NCI-H2196 treated with DMSO at 0.1 percent for 48 hours (cell line): ENCODE measurements around the gene B4GALNT4.
"Not testable (repeated sequence)": the region's sequence is repeated elsewhere in the genome, so short reads cannot be mapped to it uniquely, and the experiment has no call there.

Source experiments
- DNase-seq: peaks from one replicate; lab custom pipeline; 2025; ENCODE audit not compliant: unreplicated experiment; lab: John Stamatoyannopoulos, UW

Gene B4GALNT4

DNA sequence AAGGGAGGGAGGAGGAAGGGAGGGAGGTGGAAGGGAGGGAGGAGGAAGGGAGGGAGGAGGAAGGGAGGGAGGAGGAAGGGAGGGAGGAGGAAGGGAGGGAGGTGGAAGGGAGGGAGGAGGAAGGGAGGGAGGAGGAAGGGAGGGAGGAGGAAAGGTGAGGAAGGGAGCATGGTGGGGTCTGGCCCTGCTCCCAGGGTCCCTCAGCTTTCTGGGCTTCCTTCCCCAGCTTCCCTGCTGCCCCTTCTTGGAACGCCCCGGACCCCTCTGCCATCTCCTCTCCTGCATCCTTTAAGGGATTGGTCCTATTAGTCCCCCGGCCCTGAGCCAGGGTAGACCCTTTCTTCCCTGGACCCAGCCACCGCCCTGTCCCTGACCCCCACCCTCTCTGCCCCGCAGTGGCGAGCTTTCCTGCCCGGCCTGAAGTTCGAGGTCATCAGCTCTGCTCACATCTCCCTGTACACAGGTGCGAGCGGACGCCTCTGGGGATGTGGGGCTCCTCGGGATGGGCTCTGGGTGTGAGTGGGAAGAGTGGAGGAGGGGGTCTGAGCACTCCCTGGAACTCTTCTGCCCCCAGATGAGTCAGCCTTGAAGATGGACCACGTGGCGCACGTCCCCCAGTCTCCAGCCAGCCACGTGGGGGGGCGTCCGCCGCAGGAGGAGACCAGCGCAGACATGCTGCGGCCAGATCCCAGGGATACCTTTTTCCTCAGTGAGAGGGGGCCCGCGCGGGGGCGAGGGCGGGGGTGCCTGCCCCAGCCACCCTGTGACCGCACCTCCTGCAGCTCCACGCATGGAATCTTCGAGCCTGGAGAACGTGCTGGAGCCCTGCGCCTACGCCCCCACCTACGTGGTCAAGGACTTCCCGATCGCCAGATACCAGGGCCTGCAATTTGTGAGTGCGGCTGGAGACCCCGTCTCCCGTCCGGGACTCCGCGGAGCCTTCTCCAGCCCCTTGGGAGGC is 6.0 kb downstream of the B4GALNT4 start:
- DNase-seq = no peak

GRCh38 chr11:376531-377173 is 7.4 kb downstream of the B4GALNT4 start:
- no peak for DNase-seq

DNA sequence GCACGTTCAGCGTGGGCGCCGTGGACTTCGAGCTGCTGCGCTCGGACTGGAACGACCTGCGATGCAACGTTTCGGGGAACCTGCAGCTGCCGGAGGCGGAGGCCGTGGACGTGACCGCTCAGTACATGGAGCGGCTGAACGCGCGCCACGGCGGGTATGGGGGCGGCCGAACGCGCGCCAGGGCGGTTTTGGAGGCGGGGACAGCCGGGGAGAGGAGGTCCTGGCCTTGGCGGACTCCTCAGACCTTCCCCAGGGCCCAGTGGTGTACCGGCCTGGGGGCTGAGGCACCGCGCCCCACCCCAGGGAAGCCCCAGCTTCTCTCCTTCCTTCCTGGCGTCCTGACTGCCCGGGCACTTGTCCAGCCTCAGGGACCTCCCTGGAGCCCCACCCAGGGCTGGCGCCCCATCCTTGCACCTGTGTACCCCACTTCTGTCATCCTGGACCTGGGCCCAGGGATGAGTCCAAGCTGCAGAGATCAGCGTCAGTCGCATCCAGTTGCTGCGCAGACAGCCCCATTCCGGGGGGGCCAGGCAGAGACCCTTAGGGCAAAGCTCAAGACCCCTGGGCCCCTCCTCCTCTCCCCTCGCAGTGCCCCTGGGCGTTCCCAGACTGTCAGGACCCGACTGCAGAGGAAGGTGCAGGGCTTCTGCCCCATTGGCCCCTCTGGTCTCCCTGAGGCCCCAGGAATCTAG is 8.0 kb downstream of the B4GALNT4 start:
- no peak for DNase-seq

DNA sequence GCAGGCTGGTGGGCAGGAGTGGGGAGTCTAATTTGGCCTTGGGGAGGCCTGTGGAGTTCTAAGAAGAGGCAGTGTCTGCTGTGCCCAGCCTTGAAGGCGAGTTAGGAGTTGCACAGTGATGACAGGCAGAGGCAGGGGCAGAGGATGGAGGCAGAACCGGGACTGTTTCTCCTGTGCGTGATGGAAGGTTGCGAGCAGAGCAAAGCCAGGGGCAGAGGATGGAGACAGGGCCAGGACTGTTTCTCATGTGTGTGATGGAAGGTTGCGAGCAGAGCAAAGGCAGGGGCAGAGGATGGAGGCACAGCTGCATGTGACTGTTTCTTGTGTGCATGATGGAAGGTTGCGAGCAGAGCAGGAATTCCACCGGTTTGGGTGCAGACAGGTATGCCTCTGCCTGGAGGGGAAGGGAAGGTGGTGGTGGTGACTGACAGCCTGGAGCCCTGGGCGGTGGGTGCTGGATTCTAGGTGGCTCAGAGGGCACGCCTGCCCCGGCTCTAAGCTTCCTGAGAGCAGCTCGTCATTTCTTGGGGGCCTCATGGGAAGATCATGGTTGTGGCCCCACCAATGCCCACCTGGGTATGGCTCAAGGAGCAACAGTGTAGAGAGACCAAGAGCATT is 8.7 kb downstream of the B4GALNT4 start:
- DNase-seq = no peak

DNA sequence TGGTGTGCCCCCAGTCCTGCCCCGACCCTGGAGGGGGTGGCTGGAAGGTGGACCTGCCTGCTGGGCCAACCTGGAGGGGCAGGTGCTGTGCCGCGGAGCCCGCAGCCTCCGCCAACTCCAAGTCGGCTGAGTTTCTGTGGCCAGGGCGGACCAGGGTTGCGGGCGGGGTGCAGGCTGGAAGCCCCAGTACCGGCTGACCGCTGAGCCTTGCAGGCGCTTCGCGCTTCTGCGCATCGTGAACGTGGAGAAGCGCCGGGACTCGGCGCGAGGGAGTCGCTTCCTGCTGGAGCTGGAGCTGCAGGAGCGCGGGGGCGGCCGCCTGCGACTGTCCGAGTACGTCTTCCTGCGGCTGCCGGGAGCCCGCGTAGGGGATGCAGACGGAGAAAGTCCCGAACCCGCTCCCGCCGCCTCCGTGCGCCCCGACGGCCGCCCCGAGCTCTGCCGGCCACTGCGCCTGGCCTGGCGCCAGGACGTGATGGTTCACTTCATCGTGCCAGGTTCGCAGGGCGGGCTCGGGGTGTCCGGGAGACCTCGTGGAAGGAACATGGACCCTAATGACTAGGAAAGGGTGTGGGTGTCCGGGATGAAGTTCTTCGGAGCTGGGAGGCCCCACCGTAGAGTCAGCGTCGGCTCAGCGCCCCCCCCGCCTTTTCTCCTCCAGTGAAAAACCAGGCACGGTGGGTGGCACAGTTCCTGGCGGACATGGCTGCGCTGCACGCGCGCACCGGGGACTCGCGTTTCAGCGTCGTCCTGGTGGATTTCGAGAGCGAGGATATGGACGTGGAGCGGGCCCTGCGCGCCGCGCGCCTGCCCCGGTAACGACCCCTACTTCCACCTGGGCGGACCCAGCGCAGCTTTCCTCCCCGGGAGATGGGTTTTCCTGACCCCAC is 10.2 kb downstream of the B4GALNT4 start:
- DNase-seq = no peak

GRCh38 chr11:380095-380480 is 10.8 kb downstream of the B4GALNT4 start:
- no peak for DNase-seq

DNA sequence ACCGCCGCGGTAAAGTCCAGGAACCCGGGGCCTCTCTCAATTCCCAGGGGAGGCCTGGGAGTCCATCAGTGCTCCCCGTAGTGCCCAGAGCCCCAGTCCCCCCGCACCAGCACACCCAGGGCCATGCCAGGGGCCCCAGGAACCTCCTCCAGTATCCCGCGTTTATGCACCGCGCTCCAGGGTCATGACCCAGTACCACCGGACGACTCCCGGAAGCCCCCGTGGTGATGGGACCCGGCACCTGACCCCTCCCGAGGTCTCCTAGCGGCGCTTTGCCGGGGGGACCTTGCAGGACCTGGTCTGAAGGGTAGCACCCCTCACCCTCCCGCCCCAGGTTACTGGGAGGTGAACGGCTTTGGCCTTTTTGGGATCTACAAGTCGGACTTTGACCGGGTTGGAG is 11.2 kb downstream of the B4GALNT4 start:
- DNase-seq = no peak

- DNase-seq = no peak
These were observed 11.7 kb downstream of the B4GALNT4 start for GRCh38 chr11:380996-381395.

- no peak for DNase-seq
These were observed 12.3 kb downstream of the B4GALNT4 start for GRCh38 chr11:381501-382072.

GRCh38 chr11:382081-382629 is 12.9 kb downstream of the B4GALNT4 start:
- DNase-seq = no peak

DNA sequence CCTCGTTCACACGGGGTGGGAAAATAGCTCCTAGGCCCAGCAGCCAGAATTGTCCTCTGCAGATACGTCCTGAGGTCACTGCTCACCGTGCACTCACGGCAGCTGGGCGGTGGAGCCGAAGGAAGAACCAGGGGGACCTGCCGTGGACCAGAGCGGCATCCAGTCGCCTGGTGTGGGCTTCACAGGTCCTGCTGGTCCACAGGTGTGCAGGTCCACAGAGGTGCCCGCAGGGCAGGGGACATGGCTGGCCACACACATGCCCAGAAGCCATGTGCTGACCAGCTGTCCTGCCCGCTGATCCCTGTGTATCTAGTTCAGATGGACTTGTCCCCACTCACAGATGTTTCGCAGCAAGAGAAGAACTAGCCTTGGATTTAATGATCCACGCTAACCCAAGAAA is 14.1 kb downstream of the B4GALNT4 start:
- no peak for DNase-seq

DNA sequence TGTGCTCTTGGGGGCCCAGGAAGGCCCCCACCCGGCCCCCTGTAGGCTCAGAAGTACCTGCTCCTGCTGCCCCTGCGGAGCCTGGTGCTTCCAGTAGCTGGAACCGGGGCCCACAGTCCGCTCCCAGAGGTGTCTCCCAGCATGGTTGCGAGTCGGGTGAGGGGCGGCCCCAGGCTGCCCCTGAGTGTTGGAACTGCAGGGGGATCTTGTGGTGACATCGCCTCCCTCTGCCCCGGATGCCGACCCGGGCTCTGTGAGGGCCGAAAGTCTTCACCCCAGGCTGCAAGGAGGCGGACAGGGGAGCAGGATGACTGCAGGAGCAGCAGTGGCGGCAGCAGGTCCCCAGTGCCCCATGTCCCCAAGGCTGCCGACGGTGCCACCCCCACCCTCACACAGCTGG is 15.2 kb downstream of the B4GALNT4 start:
- no peak for DNase-seq

DNA sequence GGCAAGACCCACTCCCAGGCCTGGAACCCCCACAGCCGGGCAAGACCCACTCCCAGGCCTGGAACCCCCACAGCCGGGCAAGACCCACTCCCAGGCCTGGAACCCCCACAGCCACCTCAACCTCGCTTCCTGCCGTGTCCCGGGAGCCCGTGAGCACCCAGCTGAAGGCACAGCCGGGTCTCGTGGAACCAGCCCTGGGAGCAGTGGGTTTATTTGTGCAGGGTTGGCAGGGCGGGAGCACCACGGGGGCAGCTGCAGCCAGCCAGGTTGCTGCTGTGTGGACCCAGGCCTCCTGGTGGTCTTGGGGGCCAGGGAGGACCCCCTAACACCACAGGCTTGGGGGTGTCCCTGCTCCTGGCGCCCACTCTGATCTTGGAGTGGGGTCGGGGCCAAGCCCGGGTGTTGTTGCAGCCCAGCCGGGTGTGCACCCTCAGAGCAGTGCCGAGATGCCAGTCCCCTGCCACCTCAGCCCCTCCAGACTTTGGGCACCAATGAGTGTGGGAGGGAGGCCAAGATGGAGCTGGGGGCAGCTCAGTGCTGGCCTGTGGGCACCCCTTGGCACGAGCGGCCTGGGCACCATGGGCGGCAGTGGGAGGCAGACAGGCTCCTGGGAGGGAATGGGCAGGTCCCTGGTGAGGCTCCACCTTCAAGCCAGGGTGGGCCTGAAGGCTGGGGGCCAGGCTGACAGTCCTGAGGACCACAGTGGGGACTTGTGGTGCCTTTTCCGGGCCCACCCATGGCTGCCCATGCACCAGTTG is 16.5 kb downstream of the B4GALNT4 start:
- DNase-seq = no peak

GRCh38 chr11:386483-386882 is 17.2 kb downstream of the B4GALNT4 start:
- no peak for DNase-seq

DNA sequence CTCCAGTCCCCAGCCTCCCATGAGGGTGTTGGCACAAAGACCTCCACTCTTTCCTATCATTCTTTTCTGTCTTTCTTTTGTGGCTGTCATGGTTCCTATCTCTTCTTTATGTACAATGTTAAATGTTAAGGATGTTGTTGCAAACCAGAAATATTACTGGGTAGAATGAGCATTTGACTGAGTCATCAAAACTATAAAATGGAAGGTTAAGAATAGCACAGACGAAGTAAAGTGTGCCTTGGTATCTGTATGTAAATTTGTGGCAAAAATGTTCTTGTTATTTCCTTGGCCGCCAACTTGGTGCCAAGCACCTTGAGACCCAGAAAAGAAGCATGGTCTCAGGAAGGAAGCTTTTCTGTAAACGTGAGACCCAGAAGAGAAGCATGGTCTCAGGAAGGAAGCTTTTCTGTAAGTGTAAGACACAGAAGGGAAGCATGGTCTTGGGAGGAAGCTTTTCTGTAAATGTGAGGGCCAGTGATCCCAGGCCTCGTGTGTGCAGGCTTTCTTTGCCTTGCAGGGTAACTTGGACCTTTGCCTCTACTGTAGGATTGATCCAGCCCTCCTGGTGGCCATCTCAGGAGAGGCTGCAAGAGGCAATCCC is 18.0 kb downstream of the B4GALNT4 start:
- no peak for DNase-seq

GRCh38 chr11:389369-389768 is 20.1 kb downstream of the B4GALNT4 start:
- not testable (repeated sequence) for DNase-seq

GRCh38 chr11:390175-390574 is 20.9 kb downstream of the B4GALNT4 start:
- DNase-seq = peak; percentile 7
